Activated CD4-positive, alpha-beta T cell treated with anti-CD3 and anti-CD28 coated beads, Interleukin-2, amount 50 U/mL, for 48 hours (primary cell): ENCODE data around the gene ADAM33.

Source experiments
- DNase-seq, 2 experiments: peaks; one replicate each; pipeline ENCODE4 v3.0.0-alpha.2; 2020

ADAM33 gene

GRCh38 chr20:3645309-3646066 lies 36.3 kb downstream of the ADAM33 start:
- no peak for DNase-seq

DNA sequence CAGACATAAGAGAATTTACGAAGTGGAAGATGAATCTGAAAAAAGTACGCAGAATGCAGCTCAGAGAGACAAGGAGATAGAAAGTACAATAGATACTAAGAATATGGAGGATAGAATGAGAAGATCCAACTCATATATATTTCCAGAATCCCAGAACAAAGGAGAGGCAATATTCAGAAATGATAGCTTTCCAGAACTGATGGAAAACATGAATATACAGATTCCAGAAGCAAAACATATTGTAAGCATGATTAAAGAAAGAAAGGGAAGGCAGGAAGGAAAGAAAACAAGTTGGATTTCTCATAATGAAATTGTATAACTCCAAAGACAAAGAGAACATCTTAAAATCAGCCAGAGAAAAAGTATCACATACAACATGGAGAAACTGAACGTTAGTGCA lies 41.6 kb downstream of the ADAM33 start:
- DNase-seq = no peak

DNA sequence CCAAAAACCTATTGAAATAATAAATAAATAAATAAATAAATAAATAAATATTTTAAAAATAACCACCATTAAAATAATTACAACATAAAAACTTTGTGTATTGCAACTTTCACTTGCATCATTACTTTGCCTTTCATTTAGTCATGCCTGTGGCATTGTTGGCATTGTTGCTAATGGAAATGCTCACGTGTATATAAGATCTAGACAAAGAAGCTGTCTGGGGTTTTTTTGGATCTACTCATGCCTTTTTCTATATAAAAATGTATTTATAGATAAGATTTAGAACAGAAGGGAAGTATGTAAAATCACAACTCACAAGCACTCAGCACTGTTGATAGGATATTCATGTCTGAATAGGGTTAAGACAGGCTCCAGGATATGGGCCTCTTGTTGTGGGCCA lies 46.5 kb downstream of the ADAM33 start:
- no peak for DNase-seq

DNA sequence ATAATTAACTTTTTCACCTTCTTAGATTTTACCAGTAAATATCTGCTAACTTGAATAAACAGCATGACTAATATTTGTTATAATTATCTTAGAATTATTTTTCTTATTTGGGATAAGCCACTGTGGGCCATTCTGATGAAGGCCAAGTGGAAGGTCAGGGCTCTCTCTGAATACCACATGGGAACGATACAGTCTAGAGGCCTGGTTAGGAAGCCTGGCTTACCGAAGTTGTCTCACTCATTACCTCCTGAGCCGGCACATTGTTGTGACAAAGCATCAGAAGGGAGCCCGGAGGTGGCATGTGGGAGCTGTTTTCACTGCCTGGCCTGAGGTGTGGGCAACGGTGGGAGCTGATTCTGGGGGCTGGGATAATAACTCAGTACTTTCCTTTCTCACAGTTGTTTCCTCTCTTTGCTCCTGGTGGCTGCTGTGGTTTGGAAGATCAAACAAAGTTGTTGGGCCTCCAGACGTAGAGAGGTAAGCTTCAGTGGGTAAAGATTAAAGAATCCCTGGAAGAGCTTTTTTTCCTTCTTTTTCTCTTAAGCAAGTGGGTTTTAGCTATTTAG lies 47.8 kb downstream of the ADAM33 start:
- no peak for DNase-seq

DNA sequence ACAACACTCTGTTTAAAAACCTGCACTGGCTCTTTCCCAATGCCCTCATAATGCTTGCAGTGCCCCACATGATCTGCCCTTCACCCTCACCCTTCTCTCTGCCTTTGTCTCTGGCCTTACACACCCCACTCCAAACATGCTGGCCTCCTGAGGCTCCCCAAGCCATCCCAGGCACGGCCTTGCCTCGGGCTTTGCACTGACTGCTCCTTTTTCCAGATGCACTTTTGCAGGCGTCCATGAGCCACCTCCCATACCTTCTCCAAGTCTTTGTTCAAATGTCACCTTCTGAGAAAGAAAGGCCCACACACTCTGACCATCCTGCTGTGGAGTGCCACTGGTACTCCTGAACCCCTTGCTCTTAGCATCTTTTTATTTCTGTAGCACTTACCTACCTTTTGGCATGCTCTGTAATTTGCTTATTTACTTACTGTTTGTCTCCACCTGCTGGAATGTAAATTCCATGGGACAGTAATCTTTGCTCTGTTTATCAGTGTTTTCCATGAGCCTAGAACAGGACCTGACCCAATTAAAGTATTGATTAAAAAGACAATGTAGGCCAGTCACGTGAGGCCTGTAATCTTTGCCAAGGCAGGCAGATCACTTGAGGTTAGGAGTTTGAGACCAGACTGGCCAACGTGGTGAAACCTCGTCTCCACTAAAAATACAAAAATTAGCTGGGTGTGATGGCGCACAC lies 49.4 kb downstream of the ADAM33 start:
- DNase-seq = no peak

DNA sequence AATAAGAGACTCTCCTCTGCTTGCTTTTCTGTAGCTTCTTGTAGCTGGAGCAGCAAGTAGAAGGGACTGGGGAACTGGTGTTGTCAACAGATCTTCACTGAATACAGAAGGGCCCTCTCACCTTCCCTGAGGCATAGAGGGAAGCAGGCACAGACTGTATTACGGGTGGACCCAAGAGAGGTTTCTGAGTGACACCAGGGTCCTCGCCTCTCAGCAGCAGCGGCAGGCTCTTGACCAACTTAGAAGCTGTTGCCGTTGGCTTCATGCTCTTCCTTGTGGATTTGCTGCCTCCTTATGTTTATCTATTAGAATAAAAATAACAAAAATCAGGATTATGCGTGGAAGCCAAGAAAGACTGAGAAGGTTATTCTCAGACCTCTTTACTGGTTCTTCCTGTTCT lies 50.3 kb downstream of the ADAM33 start:
- no peak for DNase-seq

- DNase-seq = no peak
Measured at GRCh38 chr20:3630429-3630828, 51.4 kb downstream of the ADAM33 start.

- DNase-seq = no peak
Measured at GRCh38 chr20:3629893-3630292, 51.9 kb downstream of the ADAM33 start.

DNA sequence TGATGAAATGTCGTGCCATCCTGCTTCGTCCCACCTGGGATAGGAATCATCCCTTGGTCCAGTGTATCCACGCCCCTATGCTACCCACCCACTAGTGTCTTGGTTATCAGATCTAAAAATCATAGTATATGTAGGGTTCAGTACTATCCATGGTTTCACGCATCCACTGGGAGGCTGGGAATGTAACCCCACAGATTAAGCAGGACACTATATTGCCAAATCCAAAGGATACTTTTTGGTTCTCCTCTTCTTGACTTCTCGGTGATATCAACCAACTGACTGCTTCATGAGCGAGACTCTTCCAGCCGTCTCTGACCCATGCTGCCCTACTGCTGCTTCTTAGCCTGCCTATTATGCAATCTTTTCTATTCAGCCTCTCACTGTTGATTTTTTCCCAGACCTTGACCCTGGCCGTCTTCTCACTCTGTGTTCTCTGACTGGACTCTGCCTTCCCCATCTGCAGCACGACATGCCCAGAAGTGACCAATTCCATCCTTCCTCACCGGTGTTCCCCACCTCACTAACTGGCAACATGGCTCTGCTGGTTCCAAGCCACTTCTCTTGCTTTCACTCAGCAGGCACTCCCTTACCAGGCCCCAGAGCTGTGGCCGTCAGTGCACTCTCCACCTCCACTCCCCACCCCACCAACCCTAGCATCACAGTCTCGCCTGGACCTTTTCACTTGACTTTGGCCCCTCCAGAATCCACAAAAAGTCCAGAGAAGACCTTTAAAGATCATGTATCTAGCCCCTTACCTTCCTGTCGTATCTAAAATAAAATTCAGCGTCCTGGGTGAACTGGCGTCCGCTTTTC lies 53.1 kb downstream of the ADAM33 start:
- no peak for DNase-seq

GRCh38 chr20:3627476-3627875 lies 54.3 kb downstream of the ADAM33 start:
- DNase-seq = no peak

DNA sequence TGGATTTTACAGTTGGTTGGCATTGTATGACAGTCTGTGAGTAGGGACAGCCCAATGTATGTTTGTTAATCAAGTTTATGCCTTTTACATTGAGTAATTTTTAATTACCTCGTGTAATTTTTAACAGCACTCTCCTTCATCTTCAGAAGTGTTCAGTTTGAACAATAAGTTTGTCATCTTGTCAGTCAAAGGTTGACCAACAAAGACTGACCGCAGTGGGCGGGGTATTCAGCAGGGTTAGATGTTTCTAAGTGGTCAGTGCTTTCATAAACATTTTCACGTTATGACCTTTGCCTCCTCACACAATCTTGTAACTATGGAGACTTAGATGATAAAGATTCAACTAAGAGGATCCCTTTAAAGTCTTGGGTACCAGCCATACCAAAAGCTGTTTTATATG lies 59.4 kb downstream of the ADAM33 start:
- no peak for DNase-seq

GRCh38 chr20:3621111-3621510 lies 60.7 kb downstream of the ADAM33 start:
- DNase-seq = no peak
